Mesenchymal stem cell (in vitro differentiated cells and primary cell): ENCODE results near the gene GABRR2.

Experiments used
- DNase-seq: peaks from one replicate; pipeline ENCODE4 v3.0.0-alpha.2; 2013
- H2AFZ ChIP-seq: one replicate; pipeline ENCODE4 v1.6.1; 2013; ENCODE audit warnings: low read depth, mild to moderate bottlenecking, control low read depth, inconsistent platforms, low read length, moderate library complexity
- H2AK5ac ChIP-seq: 2 replicates; pipeline ENCODE4 v1.6.1; 2013; ENCODE audit warnings: low read length, moderate library complexity, mild to moderate bottlenecking, inconsistent platforms; ENCODE audit not compliant: severe bottlenecking
- H2BK120ac ChIP-seq: one replicate; pipeline ENCODE4 v1.6.1; 2013; ENCODE audit warnings: low read depth, mild to moderate bottlenecking, inconsistent platforms, low read length, moderate library complexity
- H2BK12ac ChIP-seq, 2 experiments: one replicate each; pipeline ENCODE4 v1.6.1; 2013; ENCODE audit warnings: inconsistent platforms in 2 of 2, low read length in 2 of 2, mild to moderate bottlenecking in 2 of 2, moderate library complexity in 2 of 2, control low read depth in 1 of 2
- H2BK15ac ChIP-seq: one replicate; pipeline ENCODE4 v1.6.1; 2013; ENCODE audit warnings: mild to moderate bottlenecking, low read depth, inconsistent platforms; ENCODE audit not compliant: poor library complexity, severe bottlenecking
- H2BK5ac ChIP-seq: 2 replicates; pipeline ENCODE4 v1.6.1; 2013; ENCODE audit warnings: low read depth, mild to moderate bottlenecking, low read length, control low read depth, inconsistent platforms; ENCODE audit not compliant: poor library complexity, severe bottlenecking
- H3K14ac ChIP-seq, 2 experiments: one replicate each; pipeline ENCODE4 v1.6.1; 2013; ENCODE audit warnings: inconsistent platforms in 2 of 2, low read length in 2 of 2, control low read depth in 1 of 2, mild to moderate bottlenecking in 1 of 2, moderate library complexity in 1 of 2
- H3K18ac ChIP-seq, 2 experiments: one replicate each; pipeline ENCODE4 v1.6.1; 2013; ENCODE audit warnings: inconsistent platforms in 2 of 2, low read length in 2 of 2, control low read depth in 1 of 2, low read depth in 1 of 2, mild to moderate bottlenecking in 1 of 2
- H3K23ac ChIP-seq, 2 experiments: one replicate each; pipeline ENCODE4 v1.6.1; 2013; ENCODE audit warnings: inconsistent platforms in 2 of 2, low read length in 2 of 2, mild to moderate bottlenecking in 2 of 2, moderate library complexity in 2 of 2, control low read depth in 1 of 2
- H3K27ac ChIP-seq: 2 replicates; pipeline ENCODE4 v1.5.1; 2013; ENCODE audit warnings: mild to moderate bottlenecking, moderate library complexity, low read length, control low read depth, inconsistent platforms; ENCODE audit not compliant: poor library complexity, severe bottlenecking
- H3K27me3 ChIP-seq, 2 experiments: 2 replicates each; pipeline versions ENCODE4 v1.6.1 to v1.7.0; 2013; ENCODE audit warnings: low read length in 2 of 2, mild to moderate bottlenecking in 2 of 2, moderate library complexity in 2 of 2, control low read depth in 1 of 2, inconsistent platforms in 1 of 2; ENCODE audit not compliant: control insufficient read depth in 1 of 2, insufficient read depth in 1 of 2
- H3K36me3 ChIP-seq, 2 experiments: 2 replicates each; pipeline versions ENCODE4 v1.6.1 to v1.7.0; 2013; ENCODE audit warnings: low read length in 2 of 2, control low read depth in 1 of 2, inconsistent platforms in 1 of 2, low read depth in 1 of 2, mild to moderate bottlenecking in 1 of 2; ENCODE audit not compliant: insufficient read depth in 2 of 2, control insufficient read depth in 1 of 2
- H3K4ac ChIP-seq, 2 experiments: one replicate each; pipeline ENCODE4 v1.6.1; 2013; ENCODE audit warnings: inconsistent platforms in 2 of 2, low read length in 2 of 2, mild to moderate bottlenecking in 2 of 2, moderate library complexity in 2 of 2, control low read depth in 1 of 2, low read depth in 1 of 2
- H3K4me1 ChIP-seq: 2 replicates; pipeline ENCODE4 v1.6.1; 2013; ENCODE audit warnings: low read depth, low read length, control low read depth; ENCODE audit not compliant: control insufficient read depth, insufficient read depth
- H3K4me2 ChIP-seq: 2 replicates; pipeline ENCODE4 v1.6.1; 2013; ENCODE audit warnings: low read length, mild to moderate bottlenecking, inconsistent platforms; ENCODE audit not compliant: poor library complexity, severe bottlenecking
- H3K4me3 ChIP-seq, 2 experiments: 2 replicates each; pipeline versions ENCODE4 v1.5.1 to v1.7.0; 2013; ENCODE audit warnings: low read length in 2 of 2, mild to moderate bottlenecking in 2 of 2, control low read depth in 1 of 2, low read depth in 1 of 2; ENCODE audit not compliant: insufficient read depth in 1 of 2
- H3K79me1 ChIP-seq: replicated peaks from 2 replicates; pipeline ENCODE4 v1.6.1; 2013; ENCODE audit warnings: mild to moderate bottlenecking, control low read depth, low read length, inconsistent platforms; ENCODE audit not compliant: poor library complexity, severe bottlenecking
- H3K9ac ChIP-seq: 2 replicates; pipeline ENCODE4 v1.7.0; 2013; ENCODE audit warnings: mild to moderate bottlenecking, low read length, moderate library complexity
- H3K9me3 ChIP-seq: 2 replicates; pipeline ENCODE4 v1.7.0; 2013; ENCODE audit warnings: mild to moderate bottlenecking, low read length; ENCODE audit not compliant: control insufficient read depth
- H4K8ac ChIP-seq: one replicate; pipeline ENCODE4 v1.6.1; 2013; ENCODE audit warnings: inconsistent platforms, mild to moderate bottlenecking, low read length, moderate library complexity
- H4K91ac ChIP-seq: one replicate; pipeline ENCODE4 v1.6.1; 2013; ENCODE audit warnings: mild to moderate bottlenecking, low read length, inconsistent platforms
- WGBS: methylation state at CpG from one replicate; pipeline ENCODE4 v1.1.7; 2013; ENCODE audit warnings: mixed read lengths; 5-methylcytosine and 5-hydroxymethylcytosine counted together

GABRR2 gene

GRCh38 chr6:89282749-89283148 lies 32.4 kb downstream of the GABRR2 start:
- no peak overlapping the region for H3K4me2 ChIP-seq
- H2BK12ac ChIP-seq, result no peak overlapping the region
- H4K8ac ChIP-seq, result no peak overlapping the region
- 95% methylated on average over 9 of the region's 9 CpGs for WGBS
- H3K27ac ChIP-seq, result no peak overlapping the region
- no peak overlapping the region for H2AK5ac ChIP-seq
- H3K36me3 ChIP-seq, result no peaks in the 10 kb centered on the region
- H3K4me1 ChIP-seq, result no peaks in the 10 kb centered on the region
- no peaks in the 10 kb centered on the region for H3K9me3 ChIP-seq
- H3K23ac ChIP-seq, result no peak overlapping the region
- peaks cover 53 to 60% of the 10 kb centered on the region in 2 experiments for H3K27me3 ChIP-seq
- H3K9ac ChIP-seq, result no peak overlapping the region
- H3K18ac ChIP-seq, result no peak overlapping the region
- no peak overlapping the region for H3K14ac ChIP-seq
- no peak overlapping the region for H2BK120ac ChIP-seq
- H2AFZ ChIP-seq, result no peak overlapping the region
- no peaks in the 10 kb centered on the region for H3K79me1 ChIP-seq
- H2BK15ac ChIP-seq, result no peak overlapping the region
- no peak overlapping the region for H3K4ac ChIP-seq
- no peak overlapping the region for H4K91ac ChIP-seq
- no peak overlapping the region for H2BK5ac ChIP-seq
- DNase-seq, result no peak
- H3K4me3 ChIP-seq, result no peak overlapping the region

GRCh38 chr6:89281779-89282246 lies 33.3 kb downstream of the GABRR2 start:
- no peak overlapping the region for H3K18ac ChIP-seq
- no peak overlapping the region for H3K14ac ChIP-seq
- peaks cover 45 to 50% of the 10 kb centered on the region in 2 experiments for H3K27me3 ChIP-seq
- DNase-seq, result peak; percentile 22
- WGBS, result 71% methylated on average over 10 of the region's 10 CpGs
- H2AFZ ChIP-seq, result no peak overlapping the region
- H2AK5ac ChIP-seq, result no peak overlapping the region
- H3K9ac ChIP-seq, result no peak overlapping the region
- H3K36me3 ChIP-seq, result no peaks in the 10 kb centered on the region
- no peak overlapping the region for H4K91ac ChIP-seq
- H2BK15ac ChIP-seq, result no peak overlapping the region
- H3K4me3 ChIP-seq, result no peak overlapping the region
- H3K4me2 ChIP-seq, result no peak overlapping the region
- H2BK5ac ChIP-seq, result no peak overlapping the region
- H3K27ac ChIP-seq, result no peak overlapping the region
- no peak overlapping the region for H4K8ac ChIP-seq
- H2BK12ac ChIP-seq, result no peak overlapping the region
- no peak overlapping the region for H2BK120ac ChIP-seq
- H3K9me3 ChIP-seq, result no peaks in the 10 kb centered on the region
- no peaks in the 10 kb centered on the region for H3K4me1 ChIP-seq
- H3K4ac ChIP-seq, result no peak overlapping the region
- H3K79me1 ChIP-seq, result no peaks in the 10 kb centered on the region
- H3K23ac ChIP-seq, result no peak overlapping the region

- H3K9me3 ChIP-seq, result no peaks in the 10 kb centered on the region
- H3K18ac ChIP-seq, result no peak overlapping the region
- H2BK12ac ChIP-seq, result no peak overlapping the region
- H3K36me3 ChIP-seq, result no peaks in the 10 kb centered on the region
- H4K91ac ChIP-seq, result no peak overlapping the region
- H3K79me1 ChIP-seq, result no peaks in the 10 kb centered on the region
- no peak overlapping the region for H3K23ac ChIP-seq
- H3K27me3 ChIP-seq, result peaks cover 26 to 38% of the 10 kb centered on the region in 2 experiments
- H2AFZ ChIP-seq, result no peak overlapping the region
- no peak overlapping the region for H2BK5ac ChIP-seq
- WGBS, result 90% methylated on average over 9 of the region's 9 CpGs
- no peak overlapping the region for H2AK5ac ChIP-seq
- H2BK120ac ChIP-seq, result no peak overlapping the region
- no peak overlapping the region for H2BK15ac ChIP-seq
- no peak overlapping the region for H3K4me2 ChIP-seq
- no peak overlapping the region for H3K14ac ChIP-seq
- H3K27ac ChIP-seq, result no peak overlapping the region
- H3K4ac ChIP-seq, result no peak overlapping the region
- no peak overlapping the region for H3K4me3 ChIP-seq
- H4K8ac ChIP-seq, result no peak overlapping the region
- no peak overlapping the region for H3K9ac ChIP-seq
- H3K4me1 ChIP-seq, result no peaks in the 10 kb centered on the region
- no peak for DNase-seq
Measured at GRCh38 chr6:89278956-89279355, 36.1 kb downstream of the GABRR2 start.

- H3K4ac ChIP-seq, result no peak overlapping the region
- 100% methylated on average over 3 of the region's 4 CpGs for WGBS
- no peaks in the 10 kb centered on the region for H3K9me3 ChIP-seq
- no peak for DNase-seq
- H3K27ac ChIP-seq, result no peak overlapping the region
- no peak overlapping the region for H3K14ac ChIP-seq
- H2BK120ac ChIP-seq, result no peak overlapping the region
- H3K9ac ChIP-seq, result no peak overlapping the region
- no peaks in the 10 kb centered on the region for H3K4me1 ChIP-seq
- H3K23ac ChIP-seq, result no peak overlapping the region
- no peak overlapping the region for H3K4me3 ChIP-seq
- H2BK5ac ChIP-seq, result no peak overlapping the region
- no peak overlapping the region for H3K18ac ChIP-seq
- H3K27me3 ChIP-seq, result peaks cover 12 to 45% of the 10 kb centered on the region in 2 experiments
- H4K8ac ChIP-seq, result no peak overlapping the region
- no peak overlapping the region for H3K4me2 ChIP-seq
- H2BK15ac ChIP-seq, result no peak overlapping the region
- no peak overlapping the region for H2AFZ ChIP-seq
- no peak overlapping the region for H2BK12ac ChIP-seq
- H2AK5ac ChIP-seq, result no peak overlapping the region
- no peak overlapping the region for H4K91ac ChIP-seq
- no peaks in the 10 kb centered on the region for H3K79me1 ChIP-seq
- no peaks in the 10 kb centered on the region for H3K36me3 ChIP-seq
Measured at GRCh38 chr6:89275900-89276299, 39.2 kb downstream of the GABRR2 start.
